GM18520 (cell line): ENCODE measurements around the gene ARHGEF33.

Experiments used
- ATAC-seq: cut with Tn5 transposase; IDR thresholded peaks from one replicate; pipeline ENCODE4 v1.9.1; 2021; ENCODE audit not compliant: unreplicated experiment

The ARHGEF33 gene

DNA sequence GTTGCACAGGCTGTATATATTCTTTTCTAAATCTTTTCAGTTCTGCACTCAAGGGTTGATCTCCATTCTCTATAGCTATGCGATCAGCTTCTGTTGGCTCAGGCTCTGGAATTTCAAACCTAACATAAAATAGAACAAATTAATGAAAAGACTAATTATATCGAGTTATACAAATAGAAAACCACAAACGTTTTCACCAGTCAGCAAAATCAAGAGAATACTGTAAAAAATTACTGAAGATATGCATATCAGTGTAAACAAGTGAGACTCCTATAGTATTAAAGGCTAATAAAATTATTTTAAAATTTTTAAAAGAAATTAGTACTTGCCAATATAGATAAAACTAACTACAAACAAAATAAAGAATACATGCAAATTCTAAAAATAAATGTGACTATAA, 124.2 kb downstream of the ARHGEF33 start:
- no peak for ATAC-seq

GRCh38 chr2:39015424-39015823, 125.7 kb downstream of the ARHGEF33 start:
- no peak for ATAC-seq

DNA sequence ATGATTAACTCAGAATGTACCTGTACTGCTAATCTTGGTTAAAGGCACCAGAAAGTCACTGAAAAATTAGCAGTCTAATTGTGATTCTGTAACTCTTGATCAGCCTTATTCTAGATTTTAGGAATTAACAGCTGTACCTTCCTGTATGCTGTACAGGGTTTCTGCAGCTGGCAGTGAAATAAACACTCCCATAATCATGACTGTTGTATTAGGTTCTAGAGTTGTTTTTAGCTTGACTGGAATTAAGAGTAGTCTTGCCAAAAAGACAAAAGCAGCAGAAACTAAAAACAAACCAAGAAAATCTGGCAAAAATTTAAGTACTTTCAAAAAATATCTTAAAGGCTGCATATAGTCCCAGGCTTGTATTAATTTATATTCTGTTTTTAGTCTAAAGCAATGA, 127.7 kb downstream of the ARHGEF33 start:
- no peak for ATAC-seq

GRCh38 chr2:39018638-39019037, 129.0 kb downstream of the ARHGEF33 start:
- no peak for ATAC-seq

GRCh38 chr2:39020383-39020782, 130.7 kb downstream of the ARHGEF33 start:
- no peak for ATAC-seq

DNA sequence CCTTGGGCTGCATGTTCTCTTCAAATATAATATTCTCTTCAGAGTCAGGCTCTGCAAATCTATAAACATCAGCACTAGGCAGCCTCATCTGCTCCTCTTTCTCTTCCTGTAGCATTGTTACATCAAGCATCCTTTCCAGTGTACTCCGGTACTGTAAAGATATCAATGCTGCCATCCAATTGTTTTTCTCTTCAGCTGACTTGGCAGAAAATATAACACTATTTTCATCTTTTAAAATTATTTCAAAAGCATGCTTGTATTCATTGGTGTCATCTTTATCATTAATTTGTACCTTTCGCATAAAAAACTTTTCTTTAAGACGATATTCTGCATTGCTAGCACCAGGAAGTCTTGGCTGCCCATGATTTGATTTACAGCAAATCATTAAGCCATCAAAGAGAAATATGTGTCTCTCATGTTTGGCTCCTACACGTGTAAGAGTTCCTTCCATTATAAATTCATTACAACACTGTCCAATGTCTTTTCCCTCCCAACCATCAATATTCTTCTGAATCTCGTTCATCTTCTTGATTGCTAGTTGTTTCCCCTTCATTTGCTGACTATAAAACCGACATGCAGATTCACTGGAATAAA, 133.1 kb downstream of the ARHGEF33 start:
- ATAC-seq, result no peak

GRCh38 chr2:39023649-39024048, 134.0 kb downstream of the ARHGEF33 start:
- ATAC-seq, result no peak

GRCh38 chr2:39024833-39025232, 135.2 kb downstream of the ARHGEF33 start:
- ATAC-seq, result no peak
